GM19372 (cell line): ENCODE results near the gene GHDC.
"Not testable (repeated sequence)": the region's sequence is repeated elsewhere in the genome, so short reads cannot be mapped to it uniquely, and the experiment has no call there.

ENCODE experiments used
- ATAC-seq: cut with Tn5 transposase; IDR thresholded peaks from one replicate; pipeline ENCODE4 v1.9.1; 2021; ENCODE audit warnings: mild to moderate bottlenecking, low read depth, moderate library complexity; ENCODE audit not compliant: unreplicated experiment

The GHDC gene

GRCh38 chr17:42206153-42206612, 11.9 kb upstream of the GHDC start:
- ATAC-seq, result not testable (repeated sequence)

DNA sequence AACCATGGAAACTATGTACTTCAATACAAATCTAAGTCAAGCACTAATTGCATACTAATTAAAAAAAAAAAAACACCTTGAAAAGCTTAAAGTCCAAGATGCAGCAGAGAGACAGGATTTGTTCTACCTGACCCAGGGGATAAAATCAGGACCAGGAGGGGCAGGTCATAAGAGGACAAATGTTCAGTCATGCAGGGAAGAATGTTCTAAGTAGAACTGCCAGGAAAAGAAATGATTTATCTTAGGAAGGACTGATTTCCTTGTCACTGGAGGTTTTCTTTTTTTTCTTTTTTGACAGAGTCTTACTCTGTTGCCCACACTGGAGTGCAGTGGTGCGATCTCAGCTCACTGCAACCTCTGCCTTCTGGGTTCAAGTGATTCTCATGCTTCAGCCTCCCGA, 9.1 kb upstream of the GHDC start:
- ATAC-seq, result no peak

- no peak for ATAC-seq
Measured at GRCh38 chr17:42202696-42203095, 8.4 kb upstream of the GHDC start.

DNA sequence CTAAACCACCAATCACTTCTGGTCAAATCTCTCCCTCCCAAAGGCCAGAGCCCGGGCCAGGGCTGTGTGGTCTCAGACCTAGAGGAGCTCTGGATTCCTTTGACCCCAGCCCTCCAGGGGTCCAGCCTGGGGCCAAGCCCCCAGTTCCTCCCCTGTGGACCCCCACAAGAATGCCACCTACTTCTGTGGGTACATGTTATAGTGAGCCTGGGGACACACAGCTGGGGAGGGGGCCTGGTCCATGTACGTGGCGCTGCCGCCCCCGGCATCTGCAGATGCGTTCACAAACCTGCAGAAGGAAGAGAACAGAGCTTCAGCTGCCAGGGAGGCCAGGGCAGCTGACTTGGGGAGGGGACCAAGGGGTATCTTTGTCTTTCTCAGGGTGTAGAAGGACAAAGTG, 7.9 kb upstream of the GHDC start:
- no peak for ATAC-seq

GRCh38 chr17:42201458-42201772, 7.1 kb upstream of the GHDC start:
- ATAC-seq, result no peak

- ATAC-seq, result no peak
Measured at GRCh38 chr17:42200706-42201457, 6.6 kb upstream of the GHDC start.

- ATAC-seq, result no peak
Measured at GRCh38 chr17:42199416-42200011, 5.2 kb upstream of the GHDC start.

GRCh38 chr17:42198897-42199296, 4.6 kb upstream of the GHDC start:
- ATAC-seq, result no peak

- no peak for ATAC-seq
Measured at GRCh38 chr17:42197564-42198156, 3.4 kb upstream of the GHDC start.

DNA sequence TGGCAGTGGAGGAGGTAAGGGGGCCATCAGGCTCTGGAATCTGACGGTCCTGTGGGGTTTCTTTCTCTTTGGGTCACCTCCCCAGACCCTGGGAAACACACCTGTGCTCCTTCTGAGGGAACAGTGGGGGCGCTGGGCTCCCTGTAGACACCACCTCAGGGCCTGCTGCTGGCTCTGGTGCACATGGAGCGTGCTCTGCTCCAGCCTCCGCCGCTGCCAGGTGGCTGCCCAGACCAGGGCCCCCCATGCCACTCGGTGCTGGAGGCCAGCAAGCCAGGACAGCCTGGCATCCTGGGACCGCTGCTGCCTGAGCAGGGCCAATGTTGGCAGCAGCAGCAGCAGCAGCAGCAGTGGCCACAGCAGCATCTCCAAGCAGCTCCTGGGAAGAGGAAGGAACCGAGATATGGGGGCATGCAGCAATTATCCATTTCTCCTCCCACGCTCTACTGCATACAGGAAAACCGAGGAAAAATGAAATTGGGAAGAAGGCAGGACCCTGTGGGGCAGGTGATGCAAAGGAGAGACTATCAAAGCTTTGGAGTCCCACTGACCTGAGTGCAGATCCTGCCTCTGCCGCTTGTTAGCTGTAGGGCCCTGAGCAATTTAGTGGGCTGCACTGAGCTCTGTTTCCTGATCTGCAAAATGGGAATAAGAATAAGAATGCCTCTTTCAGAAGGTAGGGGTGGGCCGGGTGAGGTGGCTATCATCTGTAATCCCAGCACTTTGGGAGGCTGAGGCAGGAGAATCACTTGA, 902 bp downstream of the GHDC start:
- ATAC-seq, result no peak

- no peak for ATAC-seq
Measured at GRCh38 chr17:42192189-42193126, 1.8 kb downstream of the GHDC start.

- ATAC-seq, result no peak
Measured at GRCh38 chr17:42191275-42191608, 3.1 kb downstream of the GHDC start.

GRCh38 chr17:42190491-42191274, 3.6 kb downstream of the GHDC start:
- no peak for ATAC-seq

GRCh38 chr17:42189651-42189965, 4.7 kb downstream of the GHDC start:
- no peak for ATAC-seq

DNA sequence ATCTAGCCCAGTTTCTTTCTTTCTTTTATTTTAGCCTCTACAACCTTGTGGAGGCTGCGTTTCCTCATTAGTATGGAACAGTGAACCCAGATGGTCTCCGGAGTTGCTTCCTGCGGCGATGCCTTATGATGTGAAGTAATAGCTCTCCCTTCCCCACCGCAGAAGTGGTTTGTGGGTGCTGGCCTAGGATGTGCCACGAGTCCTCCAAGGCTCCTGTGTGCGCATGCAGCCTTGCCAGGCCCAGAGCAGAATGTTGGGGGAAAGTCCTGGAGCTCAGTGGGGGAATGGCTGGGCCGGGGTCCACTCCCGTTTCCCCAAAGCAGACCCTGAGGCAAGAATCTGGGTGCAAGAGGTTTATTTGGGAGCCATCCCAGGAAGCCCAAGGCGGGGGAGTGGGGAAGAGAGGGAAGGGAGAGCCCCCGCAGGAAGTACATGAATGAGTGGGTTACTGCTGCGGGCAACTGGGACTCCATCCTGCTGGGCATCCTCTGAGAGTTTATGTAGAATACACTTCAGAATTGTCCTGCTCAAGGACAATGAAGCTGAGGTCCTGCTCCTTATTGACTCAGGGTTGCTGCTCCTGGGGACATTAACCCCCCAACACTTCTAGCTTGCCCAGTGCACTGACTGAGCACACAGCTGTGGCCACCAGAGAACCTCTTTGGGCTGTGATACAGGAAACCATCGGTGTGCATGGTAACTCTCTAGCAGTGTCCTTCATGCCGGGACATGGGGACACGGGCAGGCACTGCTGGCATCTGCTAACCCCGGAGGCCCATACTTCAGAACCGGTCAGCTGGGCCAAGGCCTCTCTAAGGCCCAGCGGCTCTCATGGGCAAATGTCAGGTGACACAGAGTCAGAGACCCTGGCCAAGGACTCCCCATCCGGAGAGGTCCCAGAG, 5.3 kb downstream of the GHDC start:
- no peak for ATAC-seq

DNA sequence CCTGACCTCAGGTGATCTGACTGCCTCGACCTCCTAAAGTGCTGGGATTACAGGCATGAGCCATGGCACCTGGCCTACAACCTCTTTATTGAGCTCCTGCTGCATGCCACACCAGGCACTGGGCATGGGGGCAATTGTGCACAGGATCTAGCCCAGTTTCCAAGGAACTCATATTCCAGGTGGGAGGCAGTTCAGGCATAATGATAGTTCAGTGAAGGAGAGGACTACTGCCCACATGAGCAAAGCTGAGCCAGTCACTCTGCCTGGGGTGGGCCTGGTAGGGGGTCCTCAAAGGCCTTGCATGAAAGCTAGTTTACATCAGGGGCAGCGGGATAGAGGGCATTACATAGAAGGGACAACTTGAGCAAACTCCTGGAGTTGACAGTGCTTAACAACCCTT, 6.5 kb downstream of the GHDC start:
- ATAC-seq, result no peak

DNA sequence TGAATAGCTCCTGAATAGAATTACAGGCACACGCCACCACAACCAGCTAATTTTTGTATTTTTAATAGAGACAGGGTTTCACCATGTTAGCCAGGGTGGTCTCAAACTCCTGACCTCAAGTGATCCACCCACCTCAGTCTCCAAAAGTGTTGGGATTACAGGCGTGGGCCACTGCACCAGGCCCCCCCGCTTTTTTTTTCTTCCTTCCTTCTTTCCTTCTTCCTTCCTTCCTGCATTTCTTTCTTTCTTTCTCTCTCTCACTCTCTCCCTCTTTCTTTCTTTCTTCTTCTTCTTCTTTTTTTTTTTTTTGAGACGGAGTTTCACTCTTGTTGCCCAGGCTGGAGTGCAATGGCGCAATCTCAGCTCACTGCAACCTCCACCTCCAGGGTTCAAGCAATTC, 8.1 kb downstream of the GHDC start:
- not testable (repeated sequence) for ATAC-seq

DNA sequence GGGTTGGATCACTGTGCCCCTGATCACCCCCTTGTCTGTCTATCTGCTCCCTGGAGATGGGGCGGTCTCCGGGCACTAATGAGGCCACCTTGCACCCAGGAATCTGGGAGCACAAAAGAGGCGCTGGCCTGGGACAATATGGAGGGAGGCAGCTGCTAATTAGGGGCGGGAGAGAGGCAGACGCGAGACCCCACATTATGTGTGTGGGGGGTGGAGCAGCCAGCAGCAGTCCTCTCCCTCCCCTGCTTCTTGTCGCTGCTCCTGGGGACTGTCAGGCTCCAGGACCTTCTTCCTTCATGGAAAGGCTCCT, 8.7 kb downstream of the GHDC start:
- no peak for ATAC-seq
